Measurements from ENCODE around the gene SMPD3. TPM values are rescaled to one million over a fixed set of nuclear protein-coding genes. Genes with fewer than 3 reads are reported as not detected.

Gene SMPD3
- total and polyA plus RNA-seq, 2 of the 4 experiments (the other 2 are of a cell fraction) = not detected

DNA sequence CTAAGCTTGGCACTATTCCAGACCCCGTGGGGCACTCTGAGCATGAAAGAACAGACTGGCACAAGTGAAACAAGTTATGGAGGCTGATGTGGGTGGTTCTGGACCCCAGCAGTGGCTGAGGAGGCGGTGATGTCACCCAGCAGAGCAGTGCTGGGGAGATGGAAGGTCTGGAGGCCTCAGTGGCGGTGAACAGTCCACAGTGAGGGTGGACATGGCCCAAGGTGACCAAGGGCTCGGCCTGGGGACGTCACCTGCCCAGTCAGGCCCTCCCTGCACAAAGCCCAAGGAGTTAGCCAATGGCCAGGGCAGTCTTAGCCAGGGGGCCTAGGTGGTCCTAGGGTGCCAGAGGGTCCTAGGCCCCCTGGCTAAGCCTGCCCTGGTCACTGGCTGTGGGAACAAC is 24.5 kb downstream of the SMPD3 start:
- intact Hi-C loops (cut with micrococcal nuclease) (no loop called here), in situ Hi-C loops (cut with MboI; ENCODE audit: low sequenced_read_pairs) (no loop called here), dilution Hi-C loops (cut with HindIII; ENCODE audit: low sequenced_read_pairs, unreplicated experiment) (no loop called here)
- no peak overlapping the region for H3K56ac ChIP-seq (ENCODE audit: extremely low read depth, insufficient read depth, low read length)
- H3K18ac ChIP-seq (ENCODE audit: low read depth, low read length) = no peak overlapping the region
- no peak overlapping the region for H3K4me3 ChIP-seq (ENCODE audit: insufficient read depth, low read depth, low read length)
- H4K5ac ChIP-seq (ENCODE audit: low read depth, low read length) = no peak overlapping the region
- H2BK20ac ChIP-seq (ENCODE audit: low read depth, low read length) = no peak overlapping the region
- H3K9me3 ChIP-seq (ENCODE audit: control insufficient read depth, insufficient read depth, low read length) = no peaks in the 10 kb centered on the region
- H3K27ac ChIP-seq (ENCODE audit: insufficient read depth, low read length) = no peak overlapping the region
- H3K9ac ChIP-seq (ENCODE audit: low read depth, low read length) = no peak overlapping the region
- TF ChIP-seq CHD1 (IDR thresholded peaks at IDR 0.05; ENCODE audit: low read depth, low read length) = no peak
- no peak for TF ChIP-seq POLR2A (IDR thresholded peaks at IDR 0.05; ENCODE audit: low read depth, low read length)
- TF ChIP-seq, protein P1, sequence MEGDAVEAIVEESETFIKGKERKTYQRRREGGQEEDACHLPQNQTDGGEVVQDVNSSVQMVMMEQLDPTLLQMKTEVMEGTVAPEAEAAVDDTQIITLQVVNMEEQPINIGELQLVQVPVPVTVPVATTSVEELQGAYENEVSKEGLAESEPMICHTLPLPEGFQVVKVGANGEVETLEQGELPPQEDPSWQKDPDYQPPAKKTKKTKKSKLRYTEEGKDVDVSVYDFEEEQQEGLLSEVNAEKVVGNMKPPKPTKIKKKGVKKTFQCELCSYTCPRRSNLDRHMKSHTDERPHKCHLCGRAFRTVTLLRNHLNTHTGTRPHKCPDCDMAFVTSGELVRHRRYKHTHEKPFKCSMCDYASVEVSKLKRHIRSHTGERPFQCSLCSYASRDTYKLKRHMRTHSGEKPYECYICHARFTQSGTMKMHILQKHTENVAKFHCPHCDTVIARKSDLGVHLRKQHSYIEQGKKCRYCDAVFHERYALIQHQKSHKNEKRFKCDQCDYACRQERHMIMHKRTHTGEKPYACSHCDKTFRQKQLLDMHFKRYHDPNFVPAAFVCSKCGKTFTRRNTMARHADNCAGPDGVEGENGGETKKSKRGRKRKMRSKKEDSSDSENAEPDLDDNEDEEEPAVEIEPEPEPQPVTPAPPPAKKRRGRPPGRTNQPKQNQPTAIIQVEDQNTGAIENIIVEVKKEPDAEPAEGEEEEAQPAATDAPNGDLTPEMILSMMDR (conservative IDR thresholded peaks at IDR 0.05; ENCODE audit: low read depth, low read length) = no peak
- TF ChIP-seq, protein P2, sequence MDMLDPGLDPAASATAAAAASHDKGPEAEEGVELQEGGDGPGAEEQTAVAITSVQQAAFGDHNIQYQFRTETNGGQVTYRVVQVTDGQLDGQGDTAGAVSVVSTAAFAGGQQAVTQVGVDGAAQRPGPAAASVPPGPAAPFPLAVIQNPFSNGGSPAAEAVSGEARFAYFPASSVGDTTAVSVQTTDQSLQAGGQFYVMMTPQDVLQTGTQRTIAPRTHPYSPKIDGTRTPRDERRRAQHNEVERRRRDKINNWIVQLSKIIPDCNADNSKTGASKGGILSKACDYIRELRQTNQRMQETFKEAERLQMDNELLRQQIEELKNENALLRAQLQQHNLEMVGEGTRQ (IDR thresholded peaks at IDR 0.05; ENCODE audit: low read depth, low read length) = no peak
- TF ChIP-seq MAZ (IDR thresholded peaks at IDR 0.05; ENCODE audit: borderline replicate concordance, low read depth, low read length) = no peak
- no peak for TF ChIP-seq RFX5 (IDR thresholded peaks at IDR 0.05; ENCODE audit: low read depth, low read length)
- ChIA-PET CTCF (no interaction called here), POLR2A (ENCODE audit: unreplicated experiment) (no interaction called here)
- H3K14ac ChIP-seq (replicated peaks; ENCODE audit: low read depth, low read length) = no peak overlapping the region
- H3K27me3 ChIP-seq (ENCODE audit: control insufficient read depth, insufficient read depth, low read length) = peaks cover 50% of the 10 kb centered on the region
- H2BK15ac ChIP-seq (ENCODE audit: low read depth, low read length) = no peak overlapping the region
- no peak overlapping the region for H2AK9ac ChIP-seq (replicated peaks; ENCODE audit: low read depth, low read length, poor library complexity)
- no peaks in the 10 kb centered on the region for H4K20me1 ChIP-seq (ENCODE audit: insufficient read depth, low read length)
- no peak overlapping the region for H3K23ac ChIP-seq (ENCODE audit: low read depth, low read length)
- H3K9me1 ChIP-seq (ENCODE audit: insufficient read depth, low read length) = no peaks in the 10 kb centered on the region
- no peaks in the 10 kb centered on the region for H3K36me3 ChIP-seq (ENCODE audit: control insufficient read depth, insufficient read depth, low read length)
- no peak overlapping the region for H4K8ac ChIP-seq (ENCODE audit: low read depth in 2 of 2, low read length in 2 of 2)
- H2BK5ac ChIP-seq (ENCODE audit: low read depth, low read length, poor library complexity, severe bottlenecking) = no peak overlapping the region
- no peaks in the 10 kb centered on the region for H3K79me1 ChIP-seq (ENCODE audit: low read depth in 1 of 2, low read length in 2 of 2)
- H3K4me1 ChIP-seq (ENCODE audit: control insufficient read depth, insufficient read depth, low read length) = no peaks in the 10 kb centered on the region
- H3K4ac ChIP-seq (ENCODE audit: low read depth, low read length) = no peak overlapping the region
- no peak overlapping the region for H4K91ac ChIP-seq (ENCODE audit: insufficient read depth, low read depth, low read length)
- DNase-seq (no peak), ATAC-seq (ENCODE audit: low read depth) (no peak)
- no peak overlapping the region for H3K4me2 ChIP-seq (ENCODE audit: low read depth, low read length)
- no CpG with 5 or more reads among the region's 5 CpGs for WGBS, 2 experiments (ENCODE audit: extremely low coverage in 2 of 2, insufficient read length in 1 of 2)
- H2AK5ac ChIP-seq (ENCODE audit: low read depth, low read length) = no peak overlapping the region
- H2AFZ ChIP-seq (replicated peaks; ENCODE audit: low read length, poor library complexity) = no peak overlapping the region
- no TSS peak for BruUV-seq (replicated peaks)
- no peak overlapping the region for H2BK120ac ChIP-seq (ENCODE audit: low read depth, low read length)

Data from IMR-90 (cell line).